GM21723 (cell line): ENCODE measurements around the gene PHEX.
A peak's percentile ranks its signal among the peaks of the same experiment; 100 is the strongest.
"Not testable (repeated sequence)": the region's sequence is repeated elsewhere in the genome, so short reads cannot be mapped to it uniquely, and the experiment has no call there.

Experiments
- ATAC-seq: cut with Tn5 transposase; IDR thresholded peaks from one replicate; pipeline ENCODE4 v1.9.1; 2021; ENCODE audit warnings: mild to moderate bottlenecking, moderate library complexity; ENCODE audit not compliant: unreplicated experiment

PHEX gene

DNA sequence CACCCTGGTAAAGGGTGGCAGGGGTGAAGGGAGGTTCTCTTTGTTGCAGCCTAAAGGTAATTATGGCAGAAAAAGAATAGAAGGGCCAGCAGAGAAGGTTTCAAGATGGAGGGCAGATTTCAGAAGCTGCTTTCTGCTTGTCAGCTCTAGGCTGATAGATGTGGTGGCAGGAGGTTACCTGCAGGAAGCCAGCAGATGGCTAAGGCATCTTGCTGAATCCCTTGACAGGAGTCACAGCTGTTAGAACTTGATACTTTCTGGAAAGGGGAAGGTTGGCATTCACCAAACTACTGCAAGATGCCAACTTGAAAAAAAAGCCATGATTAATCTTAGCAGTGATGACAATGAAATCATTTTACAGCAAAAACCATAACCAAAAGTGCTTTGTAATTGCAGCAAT is 171.1 kb downstream of the PHEX start:
- no peak for ATAC-seq

DNA sequence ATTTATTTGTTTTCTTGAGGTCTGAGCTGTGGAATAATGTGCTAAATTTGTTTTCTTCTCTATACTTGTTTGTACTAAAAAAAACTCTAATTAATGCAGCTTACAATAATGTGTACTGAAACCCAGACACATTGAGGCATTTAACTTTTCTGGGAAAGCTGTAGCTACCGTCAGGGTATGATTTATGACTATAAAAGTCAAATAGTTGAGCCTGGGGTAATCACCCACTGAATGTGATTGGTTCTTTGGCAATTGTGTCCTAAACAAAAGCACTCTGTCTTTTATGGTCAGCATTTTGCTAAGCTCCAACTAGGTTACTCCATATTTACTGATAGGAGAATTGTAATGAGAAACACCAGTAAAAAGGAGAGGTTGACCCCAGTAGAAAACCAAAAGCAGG is 174.7 kb downstream of the PHEX start:
- ATAC-seq, result no peak

DNA sequence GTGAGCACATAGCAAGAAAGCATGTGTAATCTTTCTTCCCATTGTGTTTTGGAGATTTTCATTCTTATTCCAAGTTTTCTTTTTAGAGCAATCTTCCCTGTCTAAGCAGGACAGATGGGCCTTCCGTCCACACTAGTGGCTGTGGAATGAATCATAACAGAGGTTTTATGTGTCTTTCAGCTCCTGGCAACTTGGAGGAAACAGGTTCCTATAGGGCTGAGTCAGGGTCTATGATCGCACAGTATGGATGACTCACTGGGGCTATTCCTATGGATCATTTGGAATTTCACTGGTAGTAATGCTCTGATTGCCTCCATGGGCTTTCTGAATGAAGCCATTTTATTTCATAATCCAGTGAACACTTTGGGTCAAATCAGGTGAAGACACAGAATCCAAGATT is 188.8 kb downstream of the PHEX start:
- no peak for ATAC-seq

DNA sequence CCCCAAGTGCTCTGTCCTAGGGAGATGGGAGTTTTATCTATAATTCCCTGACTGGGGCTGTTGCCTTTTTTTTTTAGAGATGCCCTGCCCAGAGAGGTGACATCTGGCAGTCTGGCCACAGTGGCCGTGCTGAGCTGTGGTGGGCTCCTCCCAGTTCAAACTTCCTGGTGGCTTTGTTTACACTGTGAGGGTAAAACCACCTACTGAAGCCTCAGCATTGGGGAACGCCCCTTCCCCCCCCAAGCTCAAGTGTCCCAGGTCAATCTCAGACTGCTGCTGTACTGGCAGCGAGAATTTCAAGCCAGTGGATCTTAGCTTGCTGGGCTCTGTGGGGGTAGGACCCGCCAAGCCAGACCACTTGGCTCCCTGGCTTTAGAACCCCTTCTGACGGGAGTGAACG is 202.3 kb downstream of the PHEX start:
- no peak for ATAC-seq

DNA sequence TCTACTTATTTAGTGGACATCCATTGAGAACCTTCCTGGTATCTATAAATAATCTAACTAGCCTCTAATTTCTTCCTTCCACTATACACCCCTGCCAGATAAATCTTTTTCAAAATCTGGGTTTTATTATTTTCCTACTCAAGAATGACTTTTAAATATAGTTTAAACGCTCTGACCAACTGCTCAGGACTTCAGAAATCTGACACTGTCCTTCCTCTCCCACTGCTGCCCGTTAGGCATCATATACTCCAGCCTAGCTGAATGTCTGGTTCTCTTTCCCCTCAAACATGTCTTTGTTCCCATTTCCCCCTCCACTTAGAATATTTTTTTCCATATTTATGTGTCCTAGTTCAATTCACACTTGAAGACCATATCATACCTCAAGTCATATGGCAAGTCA is 205.4 kb downstream of the PHEX start:
- no peak for ATAC-seq

DNA sequence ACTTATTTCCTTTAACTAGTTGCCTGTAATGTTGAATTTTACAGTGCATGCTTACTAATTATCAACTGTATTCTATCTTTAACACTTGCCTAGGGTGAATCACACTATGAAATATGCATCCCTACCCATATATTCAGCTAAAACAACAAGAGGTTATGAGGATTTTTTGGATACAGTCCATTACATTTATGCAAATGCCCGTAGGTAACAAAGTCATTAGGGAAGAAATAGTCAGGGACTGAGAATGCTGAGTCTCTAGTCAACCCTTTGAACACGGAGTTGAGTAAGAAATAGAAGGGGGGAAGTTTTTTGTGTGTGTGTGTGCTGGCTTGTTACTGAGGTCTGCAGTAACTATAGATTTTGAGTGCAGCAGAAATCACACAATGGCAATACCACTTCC is 214.5 kb downstream of the PHEX start:
- no peak for ATAC-seq

DNA sequence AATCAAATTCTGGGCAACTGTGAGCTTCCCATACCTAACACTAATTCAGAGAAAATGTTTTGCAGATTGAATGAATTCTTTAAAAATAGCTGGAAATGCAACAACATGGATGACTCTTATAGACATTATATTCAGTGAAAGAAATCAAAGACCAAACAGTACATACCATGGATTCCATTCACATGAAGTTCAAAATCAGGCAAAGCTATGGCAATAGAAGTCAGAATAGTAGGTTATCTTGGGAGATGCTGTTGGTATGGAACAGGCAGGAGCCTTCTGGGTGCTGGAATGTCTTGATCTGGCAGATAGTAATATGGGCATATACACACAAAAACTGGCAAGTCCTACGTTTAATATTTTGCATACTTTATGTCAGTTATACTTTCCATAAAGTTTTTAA is 215.0 kb downstream of the PHEX start:
- no peak for ATAC-seq

DNA sequence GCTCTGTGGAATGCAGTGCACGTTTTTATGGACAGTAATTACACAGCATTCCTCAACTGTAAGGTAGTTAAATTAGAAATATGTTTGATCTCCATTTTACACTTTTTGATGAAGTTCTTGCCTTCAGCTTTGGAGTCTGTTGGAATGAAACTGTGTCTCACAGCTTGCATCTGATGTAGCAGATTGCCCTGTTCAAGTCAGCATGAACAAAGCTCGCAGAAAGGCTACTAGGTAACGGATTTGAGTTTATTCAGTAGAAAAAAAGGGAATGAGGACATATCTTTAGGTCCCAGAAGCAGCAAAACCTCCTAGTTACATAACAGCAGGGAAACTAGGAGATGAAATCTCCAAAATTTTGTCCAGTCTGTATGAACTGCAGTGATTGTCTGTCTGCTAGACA is 216.3 kb downstream of the PHEX start:
- ATAC-seq, result no peak

DNA sequence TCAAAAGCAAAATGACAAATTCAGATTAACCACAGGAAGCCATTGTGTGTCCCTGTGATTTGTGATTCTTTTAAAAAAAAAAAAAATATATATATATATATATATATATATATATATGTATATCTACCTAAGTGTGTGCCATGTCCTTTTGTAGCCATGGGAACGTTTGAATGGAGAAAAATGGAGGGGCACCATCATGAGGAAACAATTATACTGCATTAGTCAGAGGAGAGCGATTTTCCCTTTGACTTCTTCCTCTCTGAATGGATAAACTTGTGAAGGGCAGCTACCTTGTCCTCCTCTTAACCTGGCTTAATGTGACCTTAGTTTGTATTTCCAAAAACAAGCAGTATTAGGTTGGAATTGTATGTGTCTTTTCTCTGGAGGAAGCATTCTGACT is 217.2 kb downstream of the PHEX start:
- no peak for ATAC-seq

DNA sequence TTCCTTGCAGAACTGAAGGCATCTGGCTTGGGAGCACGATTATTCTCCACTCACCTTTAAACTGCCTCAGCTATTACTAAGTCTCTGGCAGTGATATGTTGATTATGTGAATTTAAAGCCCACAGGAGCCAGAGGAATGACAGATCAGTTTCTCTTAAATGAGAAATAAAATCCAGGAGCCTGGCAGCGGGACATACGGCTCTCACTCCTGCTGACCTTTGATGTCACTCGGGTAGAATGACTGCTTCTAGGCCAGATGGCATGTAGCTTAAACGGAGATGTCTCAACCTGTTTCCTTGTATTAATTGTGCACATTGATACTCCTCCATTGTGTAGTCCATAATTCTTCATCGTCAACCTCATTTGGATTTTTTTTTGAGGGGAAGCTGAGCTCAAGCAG is 236.6 kb downstream of the PHEX start:
- no peak for ATAC-seq

DNA sequence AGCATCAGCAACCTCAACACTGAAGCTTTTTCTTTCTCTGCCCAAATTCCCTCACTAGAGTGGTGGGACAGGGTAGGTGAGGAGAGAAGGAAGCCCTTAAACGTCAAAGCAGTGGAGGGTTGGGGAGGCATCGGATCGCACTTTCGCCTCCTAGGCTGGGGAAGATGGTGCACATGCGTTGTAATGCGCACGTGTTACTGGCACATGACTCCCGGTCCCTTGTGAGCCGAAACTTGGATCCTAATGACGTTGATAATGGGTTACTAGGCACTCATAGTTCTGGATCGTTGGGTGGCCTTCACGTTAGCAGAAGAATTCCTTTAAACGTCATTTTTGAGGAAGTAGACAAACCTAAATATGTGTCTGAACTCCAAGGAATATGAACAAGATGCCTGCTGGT is 240.5 kb downstream of the PHEX start, which contains the start of gene CBLL2:
Gene CBLL2 (plus strand): TSS at position 301 of the 400 bp plus-strand sequence. CDS start 79 bp downstream, at position 380.
- no peak for ATAC-seq

DNA sequence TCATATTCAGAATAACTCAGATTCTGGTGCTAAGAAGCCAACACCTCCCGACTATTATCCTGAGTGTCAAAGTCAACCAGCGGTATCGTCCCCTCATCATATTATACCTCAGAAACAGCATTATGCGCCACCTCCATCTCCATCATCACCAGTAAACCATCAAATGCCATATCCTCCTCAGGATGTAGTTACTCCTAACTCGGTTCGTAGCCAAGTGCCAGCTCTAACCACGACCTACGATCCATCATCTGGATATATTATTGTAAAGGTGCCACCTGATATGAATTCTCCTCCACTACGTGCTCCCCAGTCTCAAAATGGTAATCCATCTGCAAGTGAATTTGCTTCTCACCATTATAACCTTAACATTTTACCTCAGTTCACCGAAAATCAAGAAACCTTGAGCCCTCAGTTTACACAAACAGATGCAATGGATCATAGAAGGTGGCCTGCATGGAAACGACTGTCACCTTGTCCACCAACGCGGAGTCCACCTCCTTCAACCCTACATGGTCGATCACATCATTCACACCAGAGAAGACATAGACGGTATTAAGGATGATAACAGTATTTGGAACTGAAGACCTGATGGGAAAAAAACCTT is 241.7 kb downstream of the PHEX start:
- ATAC-seq, result no peak

DNA sequence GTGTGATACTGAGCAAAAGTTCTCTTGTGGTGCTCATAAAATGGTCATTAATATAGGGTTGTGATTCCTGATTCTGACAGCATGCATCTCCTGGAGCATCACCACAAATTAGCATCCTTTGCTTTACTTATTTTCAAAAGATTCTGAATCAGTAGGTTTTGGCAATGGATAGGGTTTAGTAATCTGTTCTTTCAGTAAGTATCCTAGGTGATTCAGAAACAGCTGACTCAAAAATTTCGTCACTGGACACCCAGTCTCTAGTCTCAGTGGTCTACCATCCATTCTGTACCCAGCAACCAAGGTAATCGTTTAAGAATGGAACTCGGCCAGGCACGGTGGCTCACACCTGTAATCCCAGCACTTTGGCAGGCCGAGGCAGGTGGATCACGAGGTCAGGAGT is 244.7 kb downstream of the PHEX start:
- no peak for ATAC-seq

DNA sequence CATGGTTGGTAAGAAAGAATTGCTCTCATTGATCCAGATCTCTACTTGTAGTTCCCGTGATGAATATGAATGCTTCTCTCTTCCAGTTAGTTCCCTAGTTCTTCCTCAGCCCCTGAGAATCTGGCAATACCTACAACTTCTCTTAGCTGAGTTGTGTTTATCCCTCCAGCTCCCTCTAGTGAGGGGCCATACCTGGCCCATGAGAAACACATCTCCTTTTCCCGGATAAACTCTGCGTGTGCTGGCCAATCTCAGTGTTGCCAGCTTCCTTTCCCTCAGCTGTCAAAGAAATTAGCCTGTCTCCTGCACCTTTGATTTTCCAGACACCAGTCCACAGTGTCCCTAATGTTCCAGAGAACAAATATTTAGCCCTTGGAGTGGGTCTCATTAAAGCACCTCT is 246.2 kb downstream of the PHEX start:
- no peak for ATAC-seq

DNA sequence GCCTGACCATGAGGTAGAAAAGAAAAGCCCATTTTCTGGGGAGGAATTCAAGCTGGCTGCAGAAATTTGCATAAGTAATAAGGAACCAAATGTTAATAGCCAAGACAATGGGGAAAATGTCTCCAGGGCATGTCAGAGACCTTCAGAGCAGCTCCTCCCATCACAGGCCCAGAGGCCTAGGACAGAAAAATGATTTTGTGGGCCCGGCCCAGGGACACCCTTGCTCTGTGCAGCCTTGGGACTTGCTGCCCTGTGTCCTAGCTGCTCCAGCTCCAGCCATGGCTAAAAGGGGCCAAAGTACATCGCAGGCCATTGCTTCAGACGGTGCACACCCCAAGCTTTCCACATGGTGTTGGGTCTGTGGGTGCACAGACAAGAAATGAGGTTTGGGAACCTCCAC is 257.1 kb downstream of the PHEX start:
- ATAC-seq, result not testable (repeated sequence)

DNA sequence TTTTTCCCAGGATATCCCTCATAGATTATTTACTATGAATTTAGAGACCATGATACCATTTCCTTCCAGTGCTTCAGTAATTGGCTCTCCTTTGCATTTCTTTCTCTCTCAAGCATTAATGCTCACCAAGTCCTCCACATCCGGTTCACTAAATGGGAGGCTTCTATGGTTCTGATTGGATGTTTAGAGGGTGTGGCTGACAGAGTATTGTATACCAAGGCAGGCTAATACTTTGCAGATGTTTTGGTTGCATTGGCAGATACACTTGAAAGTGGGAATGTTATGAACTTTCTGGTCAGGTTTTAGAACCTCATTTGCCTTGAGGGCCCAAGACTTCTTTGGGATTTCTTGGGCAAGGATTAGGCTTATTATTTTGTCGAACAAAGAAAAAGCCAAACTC is 264.7 kb downstream of the PHEX start:
- ATAC-seq, result no peak

DNA sequence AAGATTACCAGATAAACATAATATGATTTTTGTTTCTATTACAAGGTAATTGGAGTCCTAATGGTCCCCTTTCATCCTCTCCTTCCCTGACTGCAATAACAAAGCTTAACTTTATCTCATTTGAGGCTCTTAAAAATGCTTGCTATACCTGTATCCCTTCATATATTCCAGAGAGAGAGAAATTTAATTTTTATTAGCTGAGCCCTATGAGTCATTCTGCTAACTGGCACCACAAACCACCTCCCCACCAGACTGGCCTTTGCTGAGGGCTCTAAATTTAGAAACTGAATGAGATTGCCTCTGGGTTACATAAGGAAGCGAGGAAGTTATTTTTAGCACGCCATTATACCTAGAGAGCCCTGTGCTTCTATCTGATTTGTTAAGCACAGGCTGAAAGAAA is 268.0 kb downstream of the PHEX start:
- ATAC-seq, result peak; percentile 77
